Measurements from ENCODE around the gene SHISAL2A.

The SHISAL2A gene

DNA sequence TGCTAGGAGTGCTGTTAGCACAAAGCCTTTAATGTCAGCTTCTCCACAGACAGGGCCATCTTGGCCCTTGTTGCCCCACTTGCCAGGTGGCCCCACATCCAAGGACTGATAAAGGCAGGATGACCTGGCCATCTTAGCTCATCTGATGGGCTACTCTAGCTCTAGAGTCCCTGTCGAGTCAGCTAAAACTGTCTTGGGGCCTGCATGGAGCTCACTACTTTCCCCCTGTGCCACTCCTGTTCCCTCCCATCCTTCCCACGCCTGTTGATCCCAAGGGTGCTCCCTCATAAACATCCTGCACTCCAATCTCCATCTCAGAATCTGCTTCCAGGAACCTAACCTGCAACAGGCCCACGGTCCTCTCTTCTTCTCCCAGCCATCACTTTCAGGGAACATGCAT is 31.4 kb upstream of the SHISAL2A start:
- Histone ChIP-seq H3K14ac (ENCODE audit: low read length) (no peak overlapping the region), H3K4me2 (ENCODE audit: insufficient read depth, low read length, poor library complexity, severe bottlenecking) (no peak overlapping the region), H3K18ac (ENCODE audit: low read length) (peak overlapping the region; percentile 9), H3K4me1 (ENCODE audit: control insufficient read depth in 2 of 2, insufficient read depth in 1 of 2, low read depth in 1 of 2, low read length in 2 of 2) (peaks cover 0 to 10% of the 10 kb centered on the region in 2 donors), H2AK5ac (ENCODE audit: low read depth, low read length) (peak overlapping the region; percentile 41), H3K27me3 (ENCODE audit: control insufficient read depth in 3 of 3, insufficient read depth in 3 of 3, low read depth in 1 of 3, low read length in 3 of 3) (peaks cover 0 to 6% (median 0%) of the 10 kb centered on the region in 3 experiments), H3K4me3 (ENCODE audit: low read length in 2 of 2) (no peak overlapping the region), H3K36me3 (replicated peaks in 1 of 2; ENCODE audit: control insufficient read depth in 2 of 2, insufficient read depth in 2 of 2, low read length in 2 of 2) (no peaks in the 10 kb centered on the region), H3K23ac (ENCODE audit: low read depth, low read length, poor library complexity) (no peak overlapping the region), H2AFZ (ENCODE audit: low read length) (no peak overlapping the region), H3K9ac (ENCODE audit: low read depth, low read length, poor library complexity) (no peak overlapping the region), H2BK15ac (ENCODE audit: low read length) (peak overlapping the region; percentile 33), H4K91ac (ENCODE audit: low read depth, low read length, poor library complexity) (no peak overlapping the region), H2BK5ac (ENCODE audit: low read length) (no peak overlapping the region), H4K8ac (ENCODE audit: low read depth, low read length) (no peak overlapping the region), H2BK12ac (ENCODE audit: low read length) (no peak overlapping the region), H3K4ac (ENCODE audit: low read length) (no peak overlapping the region), H3K27ac (replicated peaks; ENCODE audit: low read length) (no peak overlapping the region), H2BK120ac (ENCODE audit: low read depth, low read length) (no peak overlapping the region), H3K79me1 (ENCODE audit: low read depth, low read length) (no peaks in the 10 kb centered on the region), H3K9me3 (replicated peaks in 1 of 2; ENCODE audit: control insufficient read depth in 2 of 2, insufficient read depth in 1 of 2, low read depth in 1 of 2, low read length in 2 of 2) (no peaks in the 10 kb centered on the region)
- WGBS, 2 donors (ENCODE audit: extremely low coverage in 2 of 2, insufficient read length in 2 of 2, insufficient replicate concordance in 1 of 2) = no CpG with 5 or more reads among the region's 3 CpGs
- DNase-seq (ENCODE audit: low spot score) = no peak

DNA sequence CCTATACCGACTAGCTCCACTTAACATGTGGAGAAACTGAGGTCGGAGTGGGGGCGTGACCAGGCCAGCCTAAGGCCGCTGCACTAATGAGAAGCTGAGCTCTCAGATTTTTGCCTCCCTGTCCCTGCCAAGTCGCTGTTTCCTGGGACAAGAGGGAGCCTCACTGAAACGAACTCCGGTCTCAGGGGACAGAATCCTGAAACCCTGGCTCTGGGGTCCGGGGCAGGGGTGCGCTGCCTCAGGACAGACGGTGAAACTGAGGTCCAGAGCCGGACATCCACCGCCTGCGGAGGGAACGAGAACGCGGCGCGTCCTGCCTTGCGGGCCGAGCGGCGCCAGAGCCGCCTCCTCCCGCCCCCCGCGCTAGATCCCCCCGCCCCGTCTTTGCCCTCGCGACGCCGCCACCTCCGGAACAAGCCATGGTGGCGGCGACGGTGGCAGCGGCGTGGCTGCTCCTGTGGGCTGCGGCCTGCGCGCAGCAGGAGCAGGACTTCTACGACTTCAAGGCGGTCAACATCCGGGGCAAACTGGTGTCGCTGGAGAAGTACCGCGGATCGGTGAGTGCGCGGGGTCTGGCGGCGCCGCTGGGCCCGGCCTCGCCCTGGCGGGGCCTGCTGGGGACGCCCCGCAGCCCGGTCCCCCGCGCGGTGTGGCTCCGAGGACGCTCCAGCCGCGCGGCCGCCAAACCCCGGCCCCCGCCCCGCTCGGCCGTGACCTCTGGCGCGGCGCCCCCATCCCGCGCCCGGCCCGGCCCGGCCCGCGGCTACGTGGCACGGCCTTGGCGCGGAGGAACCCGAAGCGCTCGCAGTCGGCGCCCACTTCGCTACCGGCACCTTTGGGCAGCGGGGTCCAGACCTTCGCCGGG is 30.7 kb upstream of the SHISAL2A start, which contains the start of gene GPX7:
Gene GPX7 (plus strand): TSS at position 381 of the 865 bp plus-strand sequence. CDS start 39 bp downstream, at position 420.
- Histone ChIP-seq H4K91ac (ENCODE audit: low read depth, low read length, poor library complexity) (no peak within 1 kb of the TSS), H3K9me3 (replicated peaks in 1 of 2; ENCODE audit: control insufficient read depth in 2 of 2, insufficient read depth in 1 of 2, low read depth in 1 of 2, low read length in 2 of 2) (no peaks in the 10 kb centered on the region), H2AFZ (ENCODE audit: low read length) (no peak within 1 kb of the TSS), H3K23ac (ENCODE audit: low read depth, low read length, poor library complexity) (peak within 1 kb of the TSS; percentile 56), H3K27me3 (ENCODE audit: control insufficient read depth in 3 of 3, insufficient read depth in 3 of 3, low read depth in 1 of 3, low read length in 3 of 3) (peaks cover 0 to 6% (median 0%) of the 10 kb centered on the region in 3 experiments), H4K8ac (ENCODE audit: low read depth, low read length) (no peak within 1 kb of the TSS), H3K9ac (ENCODE audit: low read depth, low read length, poor library complexity) (peak within 1 kb of the TSS; percentile 89), H2BK15ac (ENCODE audit: low read length) (peak within 1 kb of the TSS; percentile 33), H3K79me1 (ENCODE audit: low read depth, low read length) (no peaks in the 10 kb centered on the region), H3K27ac (replicated peaks; ENCODE audit: low read length) (no peak within 1 kb of the TSS), H2BK5ac (ENCODE audit: low read length) (no peak within 1 kb of the TSS), H3K18ac (ENCODE audit: low read length) (peak within 1 kb of the TSS; percentile 98), H3K4ac (ENCODE audit: low read length) (no peak within 1 kb of the TSS), H3K36me3 (replicated peaks in 1 of 2; ENCODE audit: control insufficient read depth in 2 of 2, insufficient read depth in 2 of 2, low read length in 2 of 2) (peaks cover 0 to 2% of the 10 kb centered on the region in 2 donors), H3K4me3 (ENCODE audit: low read length in 2 of 2) (peak within 1 kb of the TSS in 1 of 2 donors; percentile 80), H3K4me2 (ENCODE audit: insufficient read depth, low read length, poor library complexity, severe bottlenecking) (peak within 1 kb of the TSS; percentile 73), H2BK120ac (ENCODE audit: low read depth, low read length) (no peak within 1 kb of the TSS), H3K14ac (ENCODE audit: low read length) (peak within 1 kb of the TSS; percentile 26), H2BK12ac (ENCODE audit: low read length) (no peak within 1 kb of the TSS), H3K4me1 (ENCODE audit: control insufficient read depth in 2 of 2, insufficient read depth in 1 of 2, low read depth in 1 of 2, low read length in 2 of 2) (peaks cover 0 to 10% of the 10 kb centered on the region in 2 donors), H2AK5ac (ENCODE audit: low read depth, low read length) (peak within 1 kb of the TSS; percentile 41)
- no CpG with 5 or more reads among the region's 97 CpGs for WGBS, 2 donors (ENCODE audit: extremely low coverage in 2 of 2, insufficient read length in 2 of 2, insufficient replicate concordance in 1 of 2)
- DNase-seq (ENCODE audit: low spot score) = no peak

GRCh38 chr1:52602856-52603600 is 29.9 kb upstream of the SHISAL2A start:
- H3K27me3 ChIP-seq (ENCODE audit: control insufficient read depth in 3 of 3, insufficient read depth in 3 of 3, low read depth in 1 of 3, low read length in 3 of 3) = peaks cover 0 to 6% (median 0%) of the 10 kb centered on the region in 3 experiments

DNA sequence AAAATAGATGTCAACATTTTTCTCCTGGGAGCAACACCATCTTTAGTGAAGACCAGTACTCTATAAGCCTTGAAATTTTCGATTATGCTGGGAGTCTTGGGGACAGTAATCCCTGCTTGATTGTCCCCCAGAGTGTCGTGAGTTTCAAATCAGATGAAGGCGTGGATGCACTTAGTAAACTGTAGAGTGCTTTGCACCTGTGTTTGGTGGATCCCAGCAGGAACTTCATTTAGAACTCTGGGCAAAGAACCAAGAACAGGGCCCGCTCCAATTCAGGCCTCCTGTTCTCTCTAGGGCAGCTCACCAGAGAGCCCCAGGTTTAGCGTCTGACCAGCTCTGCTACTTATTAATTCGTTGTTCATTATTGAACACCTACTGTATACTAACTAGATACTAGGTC is 29.3 kb upstream of the SHISAL2A start:
- H2AK5ac ChIP-seq (ENCODE audit: low read depth, low read length) = no peak overlapping the region
- H2BK120ac ChIP-seq (ENCODE audit: low read depth, low read length) = no peak overlapping the region
- H3K4ac ChIP-seq (ENCODE audit: low read length) = no peak overlapping the region
- no peak overlapping the region for H2BK15ac ChIP-seq (ENCODE audit: low read length)
- no peak overlapping the region for H4K8ac ChIP-seq (ENCODE audit: low read depth, low read length)
- H2BK5ac ChIP-seq (ENCODE audit: low read length) = no peak overlapping the region
- no peak overlapping the region for H3K27ac ChIP-seq (replicated peaks; ENCODE audit: low read length)
- WGBS, 2 donors (ENCODE audit: extremely low coverage in 2 of 2, insufficient read length in 2 of 2, insufficient replicate concordance in 1 of 2) = no CpG with 5 or more reads among the region's 6 CpGs
- no peak for DNase-seq (ENCODE audit: low spot score)
- no peak overlapping the region for H3K14ac ChIP-seq (ENCODE audit: low read length)
- no peak overlapping the region for H3K4me2 ChIP-seq (ENCODE audit: insufficient read depth, low read length, poor library complexity, severe bottlenecking)
- peaks cover 0 to 10% of the 10 kb centered on the region in 2 donors for H3K4me1 ChIP-seq (ENCODE audit: control insufficient read depth in 2 of 2, insufficient read depth in 1 of 2, low read depth in 1 of 2, low read length in 2 of 2)
- no peak overlapping the region for H3K18ac ChIP-seq (ENCODE audit: low read length)
- H3K36me3 ChIP-seq (replicated peaks in 1 of 2; ENCODE audit: control insufficient read depth in 2 of 2, insufficient read depth in 2 of 2, low read length in 2 of 2) = peaks cover 0 to 4% of the 10 kb centered on the region in 2 donors
- H3K23ac ChIP-seq (ENCODE audit: low read depth, low read length, poor library complexity) = no peak overlapping the region
- H3K4me3 ChIP-seq (ENCODE audit: low read length in 2 of 2) = no peak overlapping the region
- no peaks in the 10 kb centered on the region for H3K79me1 ChIP-seq (ENCODE audit: low read depth, low read length)
- no peak overlapping the region for H3K9ac ChIP-seq (ENCODE audit: low read depth, low read length, poor library complexity)
- H2BK12ac ChIP-seq (ENCODE audit: low read length) = no peak overlapping the region
- no peaks in the 10 kb centered on the region for H3K9me3 ChIP-seq (replicated peaks in 1 of 2; ENCODE audit: control insufficient read depth in 2 of 2, insufficient read depth in 1 of 2, low read depth in 1 of 2, low read length in 2 of 2)
- H4K91ac ChIP-seq (ENCODE audit: low read depth, low read length, poor library complexity) = no peak overlapping the region
- peaks cover 0 to 6% (median 0%) of the 10 kb centered on the region in 3 experiments for H3K27me3 ChIP-seq (ENCODE audit: control insufficient read depth in 3 of 3, insufficient read depth in 3 of 3, low read depth in 1 of 3, low read length in 3 of 3)
- H2AFZ ChIP-seq (ENCODE audit: low read length) = no peak overlapping the region

More at GRCh38 chr1:52602856-52603600, 29.9 kb upstream of the SHISAL2A start:
- Histone ChIP-seq H2BK120ac (ENCODE audit: low read depth, low read length) (no peak overlapping the region), H3K14ac (ENCODE audit: low read length) (no peak overlapping the region), H3K4me1 (ENCODE audit: control insufficient read depth in 2 of 2, insufficient read depth in 1 of 2, low read depth in 1 of 2, low read length in 2 of 2) (peaks cover 0 to 10% of the 10 kb centered on the region in 2 donors), H2BK15ac (ENCODE audit: low read length) (no peak overlapping the region), H3K4ac (ENCODE audit: low read length) (no peak overlapping the region), H3K9me3 (replicated peaks in 1 of 2; ENCODE audit: control insufficient read depth in 2 of 2, insufficient read depth in 1 of 2, low read depth in 1 of 2, low read length in 2 of 2) (no peaks in the 10 kb centered on the region), H2BK5ac (ENCODE audit: low read length) (no peak overlapping the region), H3K23ac (ENCODE audit: low read depth, low read length, poor library complexity) (no peak overlapping the region), H3K4me2 (ENCODE audit: insufficient read depth, low read length, poor library complexity, severe bottlenecking) (peak overlapping the region; percentile 73), H4K8ac (ENCODE audit: low read depth, low read length) (no peak overlapping the region), H2BK12ac (ENCODE audit: low read length) (no peak overlapping the region), H3K27ac (replicated peaks; ENCODE audit: low read length) (no peak overlapping the region), H3K18ac (ENCODE audit: low read length) (peak overlapping the region; percentile 98), H2AK5ac (ENCODE audit: low read depth, low read length) (peak overlapping the region; percentile 2), H3K36me3 (replicated peaks in 1 of 2; ENCODE audit: control insufficient read depth in 2 of 2, insufficient read depth in 2 of 2, low read length in 2 of 2) (peaks cover 0 to 4% of the 10 kb centered on the region in 2 donors), H3K9ac (ENCODE audit: low read depth, low read length, poor library complexity) (peak overlapping the region; percentile 75), H3K4me3 (ENCODE audit: low read length in 2 of 2) (peak overlapping the region in 1 of 2 donors; percentile 80), H3K79me1 (ENCODE audit: low read depth, low read length) (no peaks in the 10 kb centered on the region), H2AFZ (ENCODE audit: low read length) (no peak overlapping the region), H4K91ac (ENCODE audit: low read depth, low read length, poor library complexity) (no peak overlapping the region)
- WGBS, 2 donors (ENCODE audit: extremely low coverage in 2 of 2, insufficient read length in 2 of 2, insufficient replicate concordance in 1 of 2) = no CpG with 5 or more reads among the region's 21 CpGs
- DNase-seq (ENCODE audit: low spot score) = no peak

Measured in neuronal stem cell (in vitro differentiated cells).